Spleen (tissue), 11 donors: ENCODE results near the gene CLN5. TPM values are rescaled to one million over a fixed set of nuclear protein-coding genes. Genes with fewer than 3 reads are reported as not detected.
A peak's percentile ranks its signal among the peaks of the same experiment; 100 is the strongest.

Experiments used
- DNase-seq: peaks from one replicate; pipeline ENCODE4 v3.0.0-alpha.2; 2020
- H3K27ac ChIP-seq, 8 donors: fragments of 200-600 bp; sonication (generic) in 7 of 8; 1 replicate in 4 of 8; 2 replicates in 4 of 8; pipeline versions ENCODE4 v1.5.0 to v1.8.0; 2016 to 2021; ENCODE audit warnings: inconsistent platforms in 4 of 8, mild to moderate bottlenecking in 4 of 8, moderate library complexity in 1 of 8
- H3K27me3 ChIP-seq, 7 donors: fragments of 200-600 bp; sonication (generic) in 6 of 7; replicated peaks in 1 of 7; 1 replicate in 4 of 7; 2 replicates in 3 of 7; pipeline versions ENCODE4 v1.5.0 to v1.8.0; 2016 to 2021; ENCODE audit warnings: inconsistent platforms in 3 of 7, mild to moderate bottlenecking in 1 of 7
- H3K36me3 ChIP-seq, 6 donors: fragments of 200-600 bp; sonication (generic) in 5 of 6; 1 replicate in 4 of 6; 2 replicates in 2 of 6; pipeline versions ENCODE4 v1.5.0 to v1.8.0; 2016 to 2021; ENCODE audit warnings: inconsistent platforms in 2 of 6
- H3K4me1 ChIP-seq, 6 donors: fragments of 200-600 bp; sonication (generic) in 5 of 6; 1 replicate in 3 of 6; 2 replicates in 3 of 6; pipeline versions ENCODE4 v1.5.0 to v1.8.0; 2016 to 2021; ENCODE audit warnings: inconsistent platforms in 3 of 6
- H3K4me3 ChIP-seq, 8 donors: fragments of 200-600 bp; sonication (generic) in 7 of 8; 1 replicate in 4 of 8; 2 replicates in 4 of 8; pipeline versions ENCODE4 v1.5.0 to v1.8.0; 2016 to 2021; ENCODE audit warnings: inconsistent platforms in 4 of 8, mild to moderate bottlenecking in 4 of 8, moderate library complexity in 2 of 8
- H3K9me3 ChIP-seq, 8 donors: fragments of 200-600 bp; sonication (generic) in 7 of 8; 1 replicate in 4 of 8; 2 replicates in 4 of 8; pipeline versions ENCODE4 v1.5.0 to v1.8.0; 2016 to 2021; ENCODE audit warnings: inconsistent platforms in 4 of 8
- CTCF ChIP-seq, 11 experiments: fragments of 200-600 bp in 7 of 11; fragments of 450-650 bp in 4 of 11; sonication (generic) in 4 of 11; IDR thresholded peaks in 8 of 11; conservative IDR thresholded peaks in 3 of 11; 1 replicate in 7 of 11; 2 replicates in 4 of 11; pipeline versions ENCODE4 v1.4.0 to v1.8.0; 2016 to 2021; ENCODE audit warnings: antibody characterized with exemption in 11 of 11, inconsistent platforms in 4 of 11, mild to moderate bottlenecking in 1 of 11
- POLR2A ChIP-seq, 3 donors: fragments of 450-650 bp; IDR thresholded peaks; one replicate each; pipeline ENCODE4 v1.5.1; 2017; ENCODE audit warnings: antibody characterized with exemption in 3 of 3, mild to moderate bottlenecking in 1 of 3
- POLR2AphosphoS5 ChIP-seq, 3 donors: sonication (generic); formaldehyde crosslinking; IDR thresholded peaks; one replicate each; pipeline ENCODE4 v1.5.1; 2017; ENCODE audit warnings: antibody characterized with exemption in 3 of 3
- WGBS, 5 donors: extraction: QIAGEN DNeasy Blood & Tissue Kit in 3 of 5; methylation state at CpG; one replicate each; pipeline versions ENCODE4 v1.1.5 to v1.1.7; 2013 to 2018; 5-methylcytosine and 5-hydroxymethylcytosine counted together
- intact Hi-C: fragments of 100-400 bp; cut with DNase I; formaldehyde crosslinking; loops from one replicate; pipeline ENCODE4 v1.15.0; 2023; ENCODE audit warnings: low total_unique reads
- polyA plus RNA-seq, 3 donors: library from polyadenylated mRNA; stranded (reverse); fragments of 200-250 nt; gene quantifications; one replicate each; pipeline ENCODE4 v1.2.1, GENCODE V29; 2013
- total RNA-seq, 7 donors: library from RNA; depleted of rRNA in 3 of 7; stranded (reverse); fragments of >200 nt in 3 of 7; fragmentation: NEBNext Ultra II Directional in 4 of 7; extraction: Animal tissue kit (Norgen Biotek cat#: 25700) in 4 of 7; gene quantifications; one replicate each; pipeline versions ENCODE4 v1.1.0 to v1.2.1, GENCODE V29; 2016 to 2021
- donor health status: healthy with polysubstance abuse.
- donor health status: DM: no; HTN: no; CAD: no; lungs with moderate emphysema.
- donor health status: DM: no; HTN: no; CAD: no.
- donor health status: Bipolar disorder and iron deficiency.
- donor health status: healthy.
- donor health status: DM: no; HTN: no; CAD: no.
- donor health status: DM: yes; HTN: yes; CAD: no.

CLN5 gene
- total and polyA plus RNA-seq, 10 donors = 12.4 to 29.0 (median 20.3) TPM

DNA sequence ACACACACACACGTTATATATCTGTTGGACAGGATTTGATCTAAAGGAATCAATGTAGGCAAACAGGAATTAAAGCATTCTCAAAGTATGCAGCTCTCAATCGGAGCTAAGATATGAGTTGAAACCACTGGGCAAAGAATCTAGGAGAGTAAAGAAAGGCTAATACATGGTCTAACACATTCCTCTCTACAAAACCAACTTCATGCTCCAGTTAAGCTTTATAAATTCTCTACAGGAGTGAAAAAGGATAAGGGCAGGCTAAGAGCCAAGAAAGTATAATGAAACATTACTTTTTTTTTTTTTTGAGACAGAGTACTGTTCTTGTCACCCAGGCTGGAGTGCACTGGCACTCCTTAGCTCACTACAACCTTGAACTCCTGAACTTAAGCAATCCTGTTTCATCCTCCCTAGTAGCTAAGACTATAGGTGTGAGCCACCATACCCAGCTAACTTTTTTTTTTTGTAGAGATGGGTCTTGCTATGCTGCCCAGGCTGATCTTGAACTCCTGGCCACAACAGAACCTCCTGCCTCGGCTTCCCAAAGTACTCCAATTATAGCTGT lies 24.5 kb downstream of the CLN5 start:
- DNase-seq = no peak
- intact Hi-C loops = no loop called here
- H3K4me1 ChIP-seq = peaks cover 22 to 84% (median 47%) of the 10 kb centered on the region in 6 donors
- 88 to 97% (median 93%) methylated on average over 3 of the region's 3 CpGs for WGBS, 5 donors
- peaks cover 4 to 92% (median 71%) of the 10 kb centered on the region in 6 donors for H3K36me3 ChIP-seq
- no peak overlapping the region for H3K4me3 ChIP-seq
- no peaks in the 10 kb centered on the region for H3K9me3 ChIP-seq
- no peaks in the 10 kb centered on the region for H3K27me3 ChIP-seq
- no peak for TF ChIP-seq POLR2A (IDR thresholded peaks at IDR 0.05)
- no peak for TF ChIP-seq CTCF (IDR thresholded peaks at IDR 0.05 in 8 of 11, conservative IDR thresholded peaks at IDR 0.05 in 3 of 11)
- TF ChIP-seq POLR2AphosphoS5 (IDR thresholded peaks at IDR 0.05) = no peak
- H3K27ac ChIP-seq = no peak overlapping the region

DNA sequence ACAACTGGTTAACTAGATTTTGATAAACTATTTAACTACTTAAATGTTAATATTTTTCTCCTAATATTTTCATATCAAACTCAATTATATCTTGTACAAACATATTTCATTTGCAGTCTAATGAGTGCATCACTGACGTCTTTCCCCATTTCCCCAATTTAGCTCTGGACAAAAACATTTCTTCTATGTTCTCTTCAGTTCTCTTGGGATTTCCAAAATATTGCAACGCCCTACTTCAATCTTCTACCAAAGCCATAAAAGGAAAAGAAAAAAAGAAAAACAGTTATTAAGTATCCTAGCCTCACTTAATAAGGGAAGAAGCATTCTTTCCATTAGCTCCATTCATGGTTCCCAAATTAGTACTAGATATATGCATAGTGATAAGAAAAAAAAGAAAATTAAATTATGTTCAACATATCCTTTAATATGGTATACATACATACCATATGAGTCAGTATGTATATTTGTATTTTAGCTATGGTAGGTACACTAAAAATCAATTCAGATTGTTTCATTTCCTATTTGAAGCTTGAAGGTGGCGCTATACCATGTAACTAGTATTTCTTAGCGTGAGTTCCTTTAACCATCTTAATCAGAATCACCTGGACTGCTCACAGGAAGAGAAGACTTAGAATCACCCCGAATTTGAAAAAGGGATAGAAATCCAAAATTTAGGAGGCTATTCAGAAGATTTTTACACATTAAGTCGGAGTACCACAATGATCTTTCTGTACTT lies 25.2 kb downstream of the CLN5 start:
- Histone ChIP-seq H3K36me3 (peaks cover 4 to 89% (median 64%) of the 10 kb centered on the region in 6 donors), H3K9me3 (no peaks in the 10 kb centered on the region), H3K27ac (no peak overlapping the region), H3K27me3 (no peaks in the 10 kb centered on the region), H3K4me1 (peaks cover 24 to 87% (median 54%) of the 10 kb centered on the region in 6 donors), H3K4me3 (no peak overlapping the region)
- WGBS, 5 donors = 89 to 94% (median 90%) methylated on average over 6 of the region's 6 CpGs
- intact Hi-C loops = no loop called here
- no peak for DNase-seq
- no peak for TF ChIP-seq POLR2AphosphoS5 (IDR thresholded peaks at IDR 0.05)

GRCh38 chr13:77019756-77020155 lies 27.9 kb downstream of the CLN5 start:
- Histone ChIP-seq H3K27ac (no peak overlapping the region), H3K4me3 (no peak overlapping the region), H3K36me3 (peaks cover 2 to 71% (median 38%) of the 10 kb centered on the region in 6 donors), H3K9me3 (no peaks in the 10 kb centered on the region), H3K27me3 (no peaks in the 10 kb centered on the region), H3K4me1 (peaks cover 44 to 98% (median 71%) of the 10 kb centered on the region in 6 donors)
- TF ChIP-seq CTCF (IDR thresholded peaks at IDR 0.05 in 8 of 11, conservative IDR thresholded peaks at IDR 0.05 in 3 of 11) (no peak), POLR2A (IDR thresholded peaks at IDR 0.05) (no peak), POLR2AphosphoS5 (IDR thresholded peaks at IDR 0.05) (no peak)
- no peak for DNase-seq
- intact Hi-C loops = no loop called here

GRCh38 chr13:77022341-77022740 lies 30.5 kb downstream of the CLN5 start:
- TF ChIP-seq POLR2AphosphoS5 (IDR thresholded peaks at IDR 0.05) (no peak), CTCF (IDR thresholded peaks at IDR 0.05 in 8 of 11, conservative IDR thresholded peaks at IDR 0.05 in 3 of 11) (no peak), POLR2A (IDR thresholded peaks at IDR 0.05) (no peak)
- H3K4me3 ChIP-seq = no peak overlapping the region
- H3K27me3 ChIP-seq = no peaks in the 10 kb centered on the region
- no peaks in the 10 kb centered on the region for H3K9me3 ChIP-seq
- H3K36me3 ChIP-seq = peaks cover 0 to 46% (median 14%) of the 10 kb centered on the region in 6 donors
- intact Hi-C loops = no loop called here
- H3K27ac ChIP-seq = peak overlapping the region in 4 of 8 donors; percentile 21 to 41 (median 31)
- 52 to 63% (median 56%) methylated on average over 3 of the region's 3 CpGs for WGBS, 5 donors
- H3K4me1 ChIP-seq = peaks cover 46 to 89% (median 73%) of the 10 kb centered on the region in 6 donors
- no peak for DNase-seq
